ENCODE results near the gene RHBDL1. TPM values are rescaled to one million over a fixed set of nuclear protein-coding genes. Genes with fewer than 3 reads are reported as not detected.
A peak's percentile ranks its signal among the peaks of the same experiment; 100 is the strongest.

Gene RHBDL1
- total and polyA plus RNA-seq, 2 donors (not counting 3 experiments of a cell fraction or from before 2014, with no cell fraction given) = 1.1 to 1.8 TPM

DNA sequence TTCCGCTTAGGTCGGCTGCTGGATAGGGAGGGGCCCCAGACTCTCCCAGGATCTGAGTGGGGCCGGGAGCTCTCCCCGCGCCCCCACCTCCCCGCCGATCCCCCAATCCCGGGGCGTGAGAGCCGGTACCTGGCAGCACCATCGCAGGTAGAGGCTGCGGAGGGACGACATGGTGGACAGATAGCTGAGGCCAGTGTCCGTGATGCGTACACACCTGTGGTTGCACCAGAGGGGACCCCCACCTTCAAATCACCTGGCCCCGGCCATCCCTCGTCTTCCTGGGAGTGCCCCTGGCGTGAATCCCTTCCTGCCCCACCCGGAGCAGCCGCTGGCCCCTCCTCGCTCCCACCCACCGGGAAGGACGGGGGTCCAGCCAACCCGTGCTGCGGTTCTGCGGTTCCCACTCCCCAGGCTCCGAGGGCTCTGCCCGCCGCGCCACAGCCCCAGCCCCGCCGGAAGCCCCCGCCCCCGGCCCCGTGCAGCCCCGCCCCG is 19.4 kb downstream of the RHBDL1 start:
- Histone ChIP-seq H3K27me3 (ENCODE audit: control insufficient read depth in 2 of 2, insufficient read depth in 2 of 2, low read length in 2 of 2) (peaks cover 32 to 34% of the 10 kb centered on the region in 2 experiments), H3K4me2 (ENCODE audit: insufficient read depth, low read length) (no peak overlapping the region), H3K9me3 (replicated peaks; ENCODE audit: control insufficient read depth, insufficient read depth, low read length) (no peaks in the 10 kb centered on the region), H3K27ac (ENCODE audit: insufficient read depth, low read depth, low read length) (no peak overlapping the region), H3K4me3 (replicated peaks in 1 of 3; ENCODE audit: insufficient read depth in 1 of 3, low read depth in 1 of 3, low read length in 3 of 3) (no peak overlapping the region), H3K4me1 (ENCODE audit: control insufficient read depth, extremely low read depth, insufficient read depth, low read length) (no peaks in the 10 kb centered on the region), H3K9me1 (replicated peaks; ENCODE audit: control insufficient read depth, extremely low read depth, insufficient read depth, low read length) (no peaks in the 10 kb centered on the region), H3K9ac (replicated peaks; ENCODE audit: extremely low read depth, insufficient read depth, low read length) (no peak overlapping the region), H3K79me2 (ENCODE audit: control insufficient read depth, insufficient read depth, low read length) (no peaks in the 10 kb centered on the region), H3K36me3 (ENCODE audit: control insufficient read depth in 2 of 2, extremely low read depth in 1 of 2, insufficient read depth in 2 of 2, low read length in 2 of 2) (no peaks in the 10 kb centered on the region), H2AFZ (ENCODE audit: low read depth, low read length) (no peak overlapping the region), H4K20me1 (replicated peaks; ENCODE audit: control insufficient read depth, extremely low read depth, insufficient read depth, low read length) (no peaks in the 10 kb centered on the region)
- no peak for TF ChIP-seq MYC (IDR thresholded peaks at IDR 0.05; ENCODE audit: low read depth, low read length)
- TF ChIP-seq POLR2A (IDR thresholded peaks at IDR 0.05; ENCODE audit: low read depth, low read length) = no peak
- TF ChIP-seq, protein P1, sequence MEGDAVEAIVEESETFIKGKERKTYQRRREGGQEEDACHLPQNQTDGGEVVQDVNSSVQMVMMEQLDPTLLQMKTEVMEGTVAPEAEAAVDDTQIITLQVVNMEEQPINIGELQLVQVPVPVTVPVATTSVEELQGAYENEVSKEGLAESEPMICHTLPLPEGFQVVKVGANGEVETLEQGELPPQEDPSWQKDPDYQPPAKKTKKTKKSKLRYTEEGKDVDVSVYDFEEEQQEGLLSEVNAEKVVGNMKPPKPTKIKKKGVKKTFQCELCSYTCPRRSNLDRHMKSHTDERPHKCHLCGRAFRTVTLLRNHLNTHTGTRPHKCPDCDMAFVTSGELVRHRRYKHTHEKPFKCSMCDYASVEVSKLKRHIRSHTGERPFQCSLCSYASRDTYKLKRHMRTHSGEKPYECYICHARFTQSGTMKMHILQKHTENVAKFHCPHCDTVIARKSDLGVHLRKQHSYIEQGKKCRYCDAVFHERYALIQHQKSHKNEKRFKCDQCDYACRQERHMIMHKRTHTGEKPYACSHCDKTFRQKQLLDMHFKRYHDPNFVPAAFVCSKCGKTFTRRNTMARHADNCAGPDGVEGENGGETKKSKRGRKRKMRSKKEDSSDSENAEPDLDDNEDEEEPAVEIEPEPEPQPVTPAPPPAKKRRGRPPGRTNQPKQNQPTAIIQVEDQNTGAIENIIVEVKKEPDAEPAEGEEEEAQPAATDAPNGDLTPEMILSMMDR (IDR thresholded peaks at IDR 0.05; ENCODE audit: extremely low read depth in 1 of 2, insufficient read depth in 1 of 2, low read depth in 1 of 2, low read length in 2 of 2) = no peak
- no peak for TF ChIP-seq FOS (IDR thresholded peaks at IDR 0.05; ENCODE audit: borderline replicate concordance, insufficient read depth, low read length)
- TF ChIP-seq JUN (IDR thresholded peaks at IDR 0.05; ENCODE audit: borderline replicate concordance, insufficient read depth, insufficient read length, low read depth) = no peak
- TF ChIP-seq EZH2 (IDR thresholded peaks at IDR 0.05; ENCODE audit: borderline replicate concordance, low read depth, low read length, severe bottlenecking) = peak; percentile 11
- CTCF ChIA-PET = interaction anchor here (0.9 kb wide), 1 partner anchor 8 kb away, joined by 3 read pairs; no protein-coding TSS in a partner anchor
- DNase-seq (ENCODE audit: low read depth, low spot score) (no peak), FAIRE-seq (no peak)
- intact Hi-C loops (cut with micrococcal nuclease) = no loop called here
- POLR2A ChIA-PET = no interaction called here
- BruUV-seq (replicated peaks) = no TSS peak
- dilution Hi-C loops (cut with MboI; ENCODE audit: extremely low pct_ligation_motif_present, low sequenced_read_pairs) = no loop called here

Measured in endothelial cell of umbilical vein (primary cell).